Thymus (tissue), 11 donors: Measurements from ENCODE around the gene GALNT17. TPM values are rescaled to one million over a fixed set of nuclear protein-coding genes. Genes with fewer than 3 reads are reported as not detected.

Experiments
- DNase-seq, 9 donors: peaks; one replicate each; pipeline ENCODE4 v3.0.0-alpha.2; 2013; ENCODE audit warnings: low spot score in 9 of 9, low read depth in 6 of 9, missing footprints in 1 of 9
- H3K27ac ChIP-seq, 2 donors: one replicate each; pipeline ENCODE4 v1.5.1; 2013; ENCODE audit warnings: control low read depth in 1 of 2, low read depth in 1 of 2, low read length in 1 of 2, mild to moderate bottlenecking in 1 of 2, moderate library complexity in 1 of 2
- H3K27me3 ChIP-seq, 2 donors: one replicate each; pipeline ENCODE4 v1.5.1; 2013; ENCODE audit warnings: low read length in 1 of 2; ENCODE audit not compliant: control insufficient read depth in 2 of 2, insufficient read depth in 1 of 2
- H3K36me3 ChIP-seq, 2 donors: one replicate each; pipeline ENCODE4 v1.5.1; 2013; ENCODE audit warnings: low read length in 1 of 2, mild to moderate bottlenecking in 1 of 2, moderate library complexity in 1 of 2; ENCODE audit not compliant: control insufficient read depth in 2 of 2, insufficient read depth in 2 of 2
- H3K4me1 ChIP-seq, 2 donors: one replicate each; pipeline ENCODE4 v1.5.1; 2013; ENCODE audit warnings: low read length in 2 of 2; ENCODE audit not compliant: control insufficient read depth in 2 of 2, insufficient read depth in 2 of 2
- H3K4me3 ChIP-seq, 2 donors: one replicate each; pipeline ENCODE4 v1.5.1; 2013; ENCODE audit warnings: low read length in 2 of 2, control low read depth in 1 of 2, mild to moderate bottlenecking in 1 of 2
- H3K9me3 ChIP-seq, 2 donors: one replicate each; pipeline ENCODE4 v1.5.1; 2013; ENCODE audit warnings: low read length in 1 of 2, mild to moderate bottlenecking in 1 of 2; ENCODE audit not compliant: control insufficient read depth in 2 of 2, insufficient read depth in 1 of 2
- WGBS: extraction: QIAGEN DNeasy Blood & Tissue Kit; methylation state at CpG from one replicate; pipeline ENCODE4 v1.1.7; 2013; 5-methylcytosine and 5-hydroxymethylcytosine counted together
- polyA plus RNA-seq: library from polyadenylated mRNA; stranded (reverse); fragments of 200-250 nt; gene quantifications from one replicate; pipeline ENCODE4 v1.2.3, GENCODE V29; 2013
- total RNA-seq: library from RNA; stranded (reverse); fragments of 120-200 nt; gene quantifications from one replicate; pipeline ENCODE4 v1.2.4, GENCODE V29; 2013
- donor health status: healthy.

The GALNT17 gene
- total and polyA plus RNA-seq, 2 donors, result 1.8 to 9.2 TPM

- WGBS, result 94% methylated on average over 5 of the region's 5 CpGs
- Histone ChIP-seq H3K4me1 (no peaks in the 10 kb centered on the region), H3K27me3 (no peaks in the 10 kb centered on the region), H3K9me3 (no peaks in the 10 kb centered on the region), H3K27ac (no peak overlapping the region), H3K36me3 (no peaks in the 10 kb centered on the region), H3K4me3 (no peak overlapping the region)
- no peak for DNase-seq
Observed at GRCh38 chr7:71325151-71325550, 193.2 kb downstream of the GALNT17 start.

GRCh38 chr7:71326595-71326994, 194.7 kb downstream of the GALNT17 start:
- H3K27me3 ChIP-seq, result no peaks in the 10 kb centered on the region
- no peak for DNase-seq
- 95% methylated on average over 1 of the region's 1 CpG for WGBS
- no peak overlapping the region for H3K4me3 ChIP-seq
- H3K36me3 ChIP-seq, result no peaks in the 10 kb centered on the region
- no peak overlapping the region for H3K27ac ChIP-seq
- H3K9me3 ChIP-seq, result no peaks in the 10 kb centered on the region
- no peaks in the 10 kb centered on the region for H3K4me1 ChIP-seq

- no peak overlapping the region for H3K4me3 ChIP-seq
- WGBS, result 95% methylated on average over 5 of the region's 5 CpGs
- H3K4me1 ChIP-seq, result no peaks in the 10 kb centered on the region
- H3K27me3 ChIP-seq, result no peaks in the 10 kb centered on the region
- DNase-seq, result no peak
- H3K36me3 ChIP-seq, result no peaks in the 10 kb centered on the region
- no peaks in the 10 kb centered on the region for H3K9me3 ChIP-seq
- H3K27ac ChIP-seq, result no peak overlapping the region
Observed at GRCh38 chr7:71327946-71328345, 196.0 kb downstream of the GALNT17 start.

- no peaks in the 10 kb centered on the region for H3K27me3 ChIP-seq
- H3K4me3 ChIP-seq, result no peak overlapping the region
- DNase-seq, result no peak
- H3K4me1 ChIP-seq, result no peaks in the 10 kb centered on the region
- H3K36me3 ChIP-seq, result no peaks in the 10 kb centered on the region
- 28% methylated on average over 10 of the region's 10 CpGs for WGBS
- no peak overlapping the region for H3K27ac ChIP-seq
- no peaks in the 10 kb centered on the region for H3K9me3 ChIP-seq
Observed at GRCh38 chr7:71329030-71329660, 197.2 kb downstream of the GALNT17 start.

GRCh38 chr7:71332207-71332606, 200.3 kb downstream of the GALNT17 start:
- H3K4me3 ChIP-seq, result no peak overlapping the region
- H3K27ac ChIP-seq, result no peak overlapping the region
- no peaks in the 10 kb centered on the region for H3K9me3 ChIP-seq
- no peak for DNase-seq
- H3K36me3 ChIP-seq, result no peaks in the 10 kb centered on the region
- H3K4me1 ChIP-seq, result no peaks in the 10 kb centered on the region
- H3K27me3 ChIP-seq, result no peaks in the 10 kb centered on the region
- WGBS, result 85% methylated on average over 4 of the region's 4 CpGs

- DNase-seq, result no peak
- Histone ChIP-seq H3K27ac (no peak overlapping the region), H3K9me3 (peaks cover 0 to 4% of the 10 kb centered on the region in 2 donors), H3K4me1 (no peaks in the 10 kb centered on the region), H3K36me3 (no peaks in the 10 kb centered on the region), H3K27me3 (no peaks in the 10 kb centered on the region), H3K4me3 (no peak overlapping the region)
- 4% methylated on average over 1 of the region's 1 CpG for WGBS
Observed at GRCh38 chr7:71334541-71334940, 202.6 kb downstream of the GALNT17 start.

- 90% methylated on average over 2 of the region's 2 CpGs for WGBS
- Histone ChIP-seq H3K36me3 (no peaks in the 10 kb centered on the region), H3K9me3 (peaks cover 0 to 6% of the 10 kb centered on the region in 2 donors), H3K27me3 (no peaks in the 10 kb centered on the region), H3K27ac (no peak overlapping the region), H3K4me1 (no peaks in the 10 kb centered on the region), H3K4me3 (no peak overlapping the region)
- no peak for DNase-seq
Observed at GRCh38 chr7:71338866-71339265, 206.9 kb downstream of the GALNT17 start.

- Histone ChIP-seq H3K4me3 (no peak overlapping the region), H3K27me3 (no peaks in the 10 kb centered on the region), H3K27ac (no peak overlapping the region), H3K9me3 (peaks cover 0 to 6% of the 10 kb centered on the region in 2 donors), H3K36me3 (no peaks in the 10 kb centered on the region), H3K4me1 (no peaks in the 10 kb centered on the region)
- no peak for DNase-seq
- 92% methylated on average over 1 of the region's 1 CpG for WGBS
Observed at GRCh38 chr7:71339924-71340323, 208.0 kb downstream of the GALNT17 start.

- H3K4me3 ChIP-seq, result no peak overlapping the region
- no peaks in the 10 kb centered on the region for H3K36me3 ChIP-seq
- no peak for DNase-seq
- no peaks in the 10 kb centered on the region for H3K4me1 ChIP-seq
- H3K9me3 ChIP-seq, result peaks cover 0 to 6% of the 10 kb centered on the region in 2 donors
- no peak overlapping the region for H3K27ac ChIP-seq
- no peaks in the 10 kb centered on the region for H3K27me3 ChIP-seq
Observed at GRCh38 chr7:71342202-71342601, 210.3 kb downstream of the GALNT17 start.

GRCh38 chr7:71343039-71343438, 211.1 kb downstream of the GALNT17 start:
- Histone ChIP-seq H3K9me3 (peaks cover 0 to 3% of the 10 kb centered on the region in 2 donors), H3K4me1 (no peaks in the 10 kb centered on the region), H3K36me3 (no peaks in the 10 kb centered on the region), H3K27ac (no peak overlapping the region), H3K27me3 (no peaks in the 10 kb centered on the region), H3K4me3 (no peak overlapping the region)
- no peak for DNase-seq
